K562 (cell line): ENCODE results near the gene PIK3R6.

ENCODE experiments used
- ARID2 ChIP-seq: fragments of 450-650 bp; IDR thresholded peaks from 2 replicates; pipeline ENCODE4 v1.6.1; 2017; ENCODE audit warnings: antibody characterized with exemption, mild to moderate bottlenecking
- ESRRA ChIP-seq: fragments of 450-650 bp; IDR thresholded peaks from 2 replicates; pipeline ENCODE4 v1.6.1; 2014; ENCODE audit warnings: low read depth, mild to moderate bottlenecking, moderate library complexity, borderline replicate concordance
- ETV6 ChIP-seq, 3 experiments: fragments of 150-350 bp in 1 of 3; sonication (generic) in 1 of 3; formaldehyde crosslinking in 1 of 3; IDR thresholded peaks; 2 replicates each; pipeline versions ENCODE4 v1.6.1 to v1.8.0; 2014 to 2022; ENCODE audit warnings: borderline replicate concordance in 2 of 3, low read depth in 2 of 3, antibody characterized with exemption in 1 of 3, low read length in 1 of 3, mild to moderate bottlenecking in 1 of 3, missing genetic modification reagents in 1 of 3
- REST ChIP-seq, 2 experiments: fragments of 450-650 bp; formaldehyde crosslinking in 1 of 2; IDR thresholded peaks; 2 replicates each; pipeline versions ENCODE4 v1.4.0 to v1.6.1; 2014 to 2020; ENCODE audit warnings: mild to moderate bottlenecking in 2 of 2, borderline replicate concordance in 1 of 2, low read depth in 1 of 2
- SNRNP70 ChIP-seq: fragments of 200-400 bp; formaldehyde crosslinking; optimal IDR thresholded peaks from 2 replicates; pipeline ENCODE3; 2017; ENCODE audit warnings: low read depth, low read length
- TEAD2 ChIP-seq: fragments of 450-650 bp; IDR thresholded peaks from 2 replicates; pipeline ENCODE4 v1.6.1; 2016; ENCODE audit warnings: missing genetic modification characterization, control low read depth, missing compliant biosample characterization
- TEAD4 ChIP-seq, 2 experiments: sonication (generic) in 1 of 2; formaldehyde crosslinking in 1 of 2; IDR thresholded peaks; 2 replicates each; pipeline versions ENCODE4 v1.6.1 to v1.8.0; 2012 to 2022; ENCODE audit warnings: borderline replicate concordance in 1 of 2, inconsistent platforms in 1 of 2, low read length in 1 of 2, mild to moderate bottlenecking in 1 of 2, missing genetic modification reagents in 1 of 2
- ZNF175 ChIP-seq: fragments of 200-800 bp; sonication (Bioruptor generic); IDR thresholded peaks from 2 replicates; pipeline ENCODE4 v1.6.1; 2016; ENCODE audit warnings: low read depth, mild to moderate bottlenecking, missing genetic modification characterization, missing compliant biosample characterization
- ZNF3 ChIP-seq: fragments of 250-450 bp; sonication (Bioruptor Pico); IDR thresholded peaks from 2 replicates; pipeline ENCODE4 v1.5.0; 2021; ENCODE audit warnings: mild to moderate bottlenecking, moderate library complexity
- ZNF740 ChIP-seq, 3 experiments: fragments of 200-800 bp in 1 of 3; sonication (Bioruptor generic) in 1 of 3; sonication (generic) in 1 of 3; formaldehyde crosslinking in 1 of 3; IDR thresholded peaks; 2 replicates each; pipeline versions ENCODE4 v1.6.1 to v1.8.0; 2016 to 2022; ENCODE audit warnings: mild to moderate bottlenecking in 2 of 3, missing compliant biosample characterization in 2 of 3, missing genetic modification characterization in 2 of 3, missing genetic modification reagents in 1 of 3
- ZNF780A ChIP-seq: fragments of 250-450 bp; sonication (Bioruptor Pico); IDR thresholded peaks from 2 replicates; pipeline ENCODE4 v1.5.0; 2021; ENCODE audit warnings: mild to moderate bottlenecking

GRCh38 chr17:8753136-8753975, 114.1 kb downstream of the PIK3R6 start:
- TF ChIP-seq ETV6 (IDR thresholded peaks at IDR 0.05; ENCODE audit: borderline replicate concordance in 1 of 2, low read depth in 2 of 2, low read length in 1 of 2) (no peak), ETV6 (CRISPR knock-in tag; IDR thresholded peaks at IDR 0.05; ENCODE audit: borderline replicate concordance) (no peak), ZNF3 (CRISPR knock-in tag) (no peak), ARID2 (no peak), ZNF175 (no peak), ZNF740 (CRISPR knock-in tag; IDR thresholded peaks at IDR 0.05) (no peak), ZNF740 (tag; IDR thresholded peaks at IDR 0.05) (no peak), ESRRA (no peak), ZNF780A (CRISPR knock-in tag) (no peak), TEAD2 (no peak), REST (IDR thresholded peaks at IDR 0.05; ENCODE audit: borderline replicate concordance) (no peak), REST (CRISPR knock-in tag; IDR thresholded peaks at IDR 0.05; ENCODE audit: low read depth) (no peak), SNRNP70 (no peak), TEAD4 (IDR thresholded peaks at IDR 0.05; ENCODE audit: low read length) (no peak), TEAD4 (CRISPR knock-in tag; IDR thresholded peaks at IDR 0.05; ENCODE audit: borderline replicate concordance) (no peak)
